Hippocampal formation (tissue), 2 donors: ENCODE measurements around the gene BRIX1.

ENCODE experiments used
- DNase-seq, 2 donors: peaks; one replicate each; lab custom pipeline; 2025; lab: John Stamatoyannopoulos, UW

BRIX1 gene, protein sequence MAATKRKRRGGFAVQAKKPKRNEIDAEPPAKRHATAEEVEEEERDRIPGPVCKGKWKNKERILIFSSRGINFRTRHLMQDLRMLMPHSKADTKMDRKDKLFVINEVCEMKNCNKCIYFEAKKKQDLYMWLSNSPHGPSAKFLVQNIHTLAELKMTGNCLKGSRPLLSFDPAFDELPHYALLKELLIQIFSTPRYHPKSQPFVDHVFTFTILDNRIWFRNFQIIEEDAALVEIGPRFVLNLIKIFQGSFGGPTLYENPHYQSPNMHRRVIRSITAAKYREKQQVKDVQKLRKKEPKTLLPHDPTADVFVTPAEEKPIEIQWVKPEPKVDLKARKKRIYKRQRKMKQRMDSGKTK

DNA sequence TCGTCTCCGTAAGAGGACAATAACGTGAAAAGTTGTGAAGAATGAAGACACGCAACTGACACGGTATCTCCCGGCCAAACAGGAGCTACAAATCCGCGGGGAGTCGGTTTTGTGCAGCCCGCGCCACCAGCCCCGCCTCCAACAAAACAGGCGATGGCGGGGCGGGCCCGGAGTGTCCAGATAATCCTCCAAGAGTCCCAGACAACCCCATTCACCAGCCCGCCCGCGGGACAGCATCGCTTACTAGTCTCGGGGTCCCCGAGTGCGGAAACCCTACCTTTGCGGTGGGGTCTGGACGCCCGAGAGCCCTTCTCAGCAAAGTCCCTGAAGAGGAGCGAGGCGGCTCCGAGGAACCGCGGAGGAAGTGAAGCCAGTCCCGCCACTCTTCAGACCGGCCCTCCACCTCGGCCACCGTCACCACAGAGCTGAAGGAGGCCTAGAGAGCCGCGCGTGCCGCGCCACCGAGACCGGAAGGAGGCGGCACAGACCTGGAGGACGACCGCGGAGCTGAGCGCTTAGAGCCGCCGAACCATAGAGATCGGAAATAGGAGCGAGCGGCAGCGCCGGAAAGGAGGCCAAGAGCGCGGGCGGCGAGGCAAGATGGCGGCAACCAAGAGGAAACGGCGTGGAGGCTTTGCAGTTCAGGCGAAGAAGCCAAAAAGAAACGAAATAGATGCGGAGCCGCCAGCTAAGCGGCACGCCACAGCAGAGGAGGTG, at the start of gene BRIX1, which contains the start of gene RAD1:
BRIX1 (plus strand) TSS at position 573 of the 717 bp plus-strand sequence; CDS start at position 601, 28 bp downstream.
RAD1 (minus strand) TSS at position 366 of the 717 bp plus-strand sequence. CDS start 612 bp downstream, outside the sequence.
- DNase-seq: peak; percentile 97 to 99

DNA sequence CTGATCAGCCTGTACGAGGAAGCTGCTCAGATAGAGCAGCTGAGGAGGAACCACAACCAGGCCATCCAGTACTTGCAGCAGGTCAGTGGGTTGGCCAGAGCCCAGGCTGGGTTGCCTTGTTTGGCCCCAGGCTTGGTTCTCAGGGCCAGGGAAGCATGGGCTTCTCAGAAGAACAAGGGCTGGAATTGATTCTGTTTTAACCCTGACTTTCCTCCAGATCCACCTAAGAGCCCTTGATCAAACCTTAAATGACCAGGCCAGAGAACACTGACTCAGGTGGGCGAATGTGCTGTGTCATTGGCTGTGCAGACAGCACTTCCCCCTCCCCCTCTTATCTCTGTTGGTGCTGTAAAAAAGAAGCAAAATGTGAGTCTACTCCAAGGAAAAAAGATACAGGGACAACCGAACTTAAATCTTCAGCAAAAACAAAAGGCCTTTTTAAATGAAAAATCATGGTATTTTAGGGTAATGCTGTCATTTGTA, 48.5 kb upstream of the BRIX1 start:
- no peak for DNase-seq

DNA sequence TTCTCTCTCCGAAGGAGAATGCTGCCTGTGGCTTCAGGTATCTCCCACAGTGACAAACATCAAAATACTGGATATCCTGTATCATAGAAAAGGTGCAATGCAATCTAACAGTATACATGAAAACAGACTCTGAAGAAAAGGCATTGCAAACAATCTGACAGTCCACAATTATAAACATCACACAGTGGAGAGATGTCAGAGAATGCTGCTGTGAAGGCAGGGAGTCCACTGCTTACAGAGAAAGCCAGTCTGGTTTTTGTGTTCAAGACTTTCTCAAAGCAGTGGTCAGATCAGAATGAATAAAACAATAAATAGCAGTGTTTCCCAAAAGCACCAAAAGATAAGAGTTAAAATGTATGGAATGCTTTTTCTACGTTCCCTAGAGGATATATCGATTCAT, 47.9 kb upstream of the BRIX1 start:
- peak in 1 of 2 donors; percentile 27 for DNase-seq

DNA sequence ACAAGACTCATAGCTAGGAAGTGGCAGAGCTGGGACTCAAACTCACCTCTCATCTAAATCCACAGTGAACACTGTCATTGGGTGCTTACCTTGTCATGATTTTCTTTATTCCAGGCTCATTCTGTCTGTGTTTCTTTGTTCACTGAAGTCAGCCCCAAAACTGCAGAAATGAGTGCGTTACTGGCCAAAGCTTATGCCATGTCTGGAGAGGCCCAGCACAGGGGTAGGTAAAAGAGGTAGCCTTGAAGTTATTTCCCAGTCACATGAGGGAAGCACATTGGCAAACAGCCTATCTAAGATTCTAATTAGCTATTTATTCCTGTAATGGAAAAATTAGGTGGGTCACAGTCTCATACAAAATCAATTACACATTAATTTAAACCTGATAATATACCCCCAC, 46.7 kb upstream of the BRIX1 start:
- no peak for DNase-seq

DNA sequence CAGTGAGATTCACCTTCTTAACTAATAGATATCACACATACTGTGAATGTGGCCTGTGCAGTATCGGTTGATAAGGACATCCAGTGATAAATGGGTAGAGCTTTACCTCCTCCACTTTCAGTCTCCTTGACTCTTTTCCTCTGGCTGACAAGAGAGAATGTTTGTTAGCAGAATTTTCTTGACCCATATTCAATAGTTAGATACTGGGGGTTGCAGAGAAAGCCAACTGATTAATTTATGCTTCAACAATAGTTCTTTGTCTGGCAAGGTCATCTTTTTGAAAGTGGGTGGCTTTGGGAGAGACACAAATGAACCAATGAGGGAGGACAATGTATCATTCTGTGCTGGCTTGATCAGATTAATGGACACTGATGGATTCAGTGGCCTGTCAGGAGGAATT, 46.3 kb upstream of the BRIX1 start:
- DNase-seq: peak in 1 of 2 donors; percentile 82

DNA sequence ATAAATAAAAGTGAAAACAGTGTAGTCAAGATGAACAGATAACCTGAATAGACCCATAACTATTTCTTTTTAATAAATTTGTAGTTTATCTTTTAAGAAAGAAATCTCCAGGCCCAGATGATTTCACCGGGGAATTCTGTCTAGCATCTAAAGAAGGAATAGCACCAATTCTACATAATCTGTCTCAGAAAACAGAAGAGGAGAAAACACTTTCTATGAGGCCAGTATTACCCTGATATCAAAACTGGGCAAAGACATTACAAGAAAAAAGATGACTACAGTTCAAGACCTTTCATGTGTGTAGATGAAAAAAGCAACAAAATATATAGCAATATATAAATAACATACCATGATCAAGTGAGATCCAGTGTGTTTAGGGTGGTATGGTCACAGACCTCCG, 45.1 kb upstream of the BRIX1 start:
- no peak for DNase-seq

DNA sequence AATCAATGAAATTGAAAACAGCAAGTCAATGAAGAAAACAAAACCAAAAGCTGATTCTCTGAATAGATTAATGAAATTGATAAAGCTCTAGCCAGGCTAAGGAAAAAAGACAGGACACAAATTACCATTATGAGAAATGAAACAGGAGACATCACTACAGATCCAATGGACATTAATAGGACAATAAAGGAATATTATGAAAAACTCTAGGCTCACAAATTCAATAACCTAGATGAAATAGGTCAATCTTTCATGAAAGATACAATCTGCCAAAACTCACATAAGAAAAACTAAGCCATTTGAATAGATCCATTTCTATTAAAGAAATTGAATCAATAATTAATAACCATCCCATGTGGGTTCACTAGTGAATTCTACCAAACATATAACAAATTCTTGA, 39.2 kb upstream of the BRIX1 start:
- no peak for DNase-seq

DNA sequence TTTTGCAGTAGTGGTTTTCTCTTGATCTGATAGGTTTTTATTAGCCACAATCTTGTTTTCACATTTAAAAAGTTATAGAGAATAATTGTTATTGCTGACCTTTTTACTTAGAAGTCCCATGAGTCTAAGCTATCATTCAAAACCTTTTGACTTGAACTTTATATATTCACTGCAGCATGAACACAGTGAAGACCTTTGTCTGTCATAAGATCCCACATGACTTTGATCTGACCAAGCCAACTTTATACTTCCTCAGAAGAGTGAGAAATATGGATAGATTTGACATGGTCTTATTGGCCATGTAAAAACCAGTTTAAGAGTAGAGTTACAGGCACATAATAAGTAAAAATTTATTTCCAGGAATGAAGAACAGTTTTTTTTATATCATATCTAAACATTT, 34.3 kb upstream of the BRIX1 start:
- no peak for DNase-seq

DNA sequence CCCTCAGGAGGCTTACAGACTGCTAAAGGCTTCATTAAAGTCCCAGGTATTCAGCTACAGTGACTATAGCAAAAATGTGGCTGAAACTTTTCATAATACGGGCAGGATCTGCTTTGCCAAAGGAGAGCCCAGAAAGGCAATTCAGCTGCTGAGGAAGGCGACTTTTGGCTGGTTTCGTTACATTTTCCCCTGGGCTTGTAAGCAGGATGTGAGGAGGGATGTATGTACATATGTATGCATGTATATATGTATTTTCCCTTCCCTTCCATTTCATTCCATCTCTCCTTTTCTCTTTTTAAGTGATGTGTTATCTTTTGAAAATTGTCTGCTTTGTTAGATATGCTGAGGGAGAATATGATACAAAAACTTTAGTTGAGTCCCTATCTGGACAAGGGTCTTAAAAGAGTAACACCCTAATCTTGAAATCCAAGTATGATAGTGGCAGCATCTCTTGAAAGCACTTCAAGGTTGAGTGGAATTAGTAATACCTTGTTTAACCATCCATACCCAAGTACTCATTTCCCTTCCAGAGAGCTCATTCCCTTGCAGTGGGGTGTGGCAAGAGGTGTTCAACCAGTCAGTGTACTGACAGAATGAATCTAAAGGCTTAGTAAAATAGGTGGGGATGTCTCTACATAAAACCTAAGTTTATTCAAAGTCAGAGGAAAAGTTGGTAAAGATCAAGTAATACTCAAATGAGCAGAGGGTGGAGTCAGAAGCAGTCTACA, 29.0 kb upstream of the BRIX1 start:
- DNase-seq: no peak

DNA sequence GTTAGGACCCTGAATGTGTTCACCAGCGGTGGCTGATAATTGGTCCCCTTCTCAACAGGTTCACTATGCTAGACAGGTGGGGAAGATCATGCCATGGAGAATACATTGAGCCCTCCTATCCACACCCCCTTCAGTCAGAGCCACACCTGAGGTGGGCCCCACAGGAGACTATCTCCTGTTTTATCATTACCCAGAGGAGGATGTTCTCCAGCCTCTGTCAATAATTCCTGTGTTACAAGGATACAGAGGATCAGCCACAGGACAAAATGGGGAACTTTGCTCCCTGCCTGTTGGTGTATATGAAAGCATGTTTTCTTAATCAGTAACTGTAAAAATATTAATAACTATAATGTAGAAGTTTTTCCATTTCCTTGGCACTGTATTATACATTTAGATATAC, 26.1 kb upstream of the BRIX1 start:
- DNase-seq: no peak

DNA sequence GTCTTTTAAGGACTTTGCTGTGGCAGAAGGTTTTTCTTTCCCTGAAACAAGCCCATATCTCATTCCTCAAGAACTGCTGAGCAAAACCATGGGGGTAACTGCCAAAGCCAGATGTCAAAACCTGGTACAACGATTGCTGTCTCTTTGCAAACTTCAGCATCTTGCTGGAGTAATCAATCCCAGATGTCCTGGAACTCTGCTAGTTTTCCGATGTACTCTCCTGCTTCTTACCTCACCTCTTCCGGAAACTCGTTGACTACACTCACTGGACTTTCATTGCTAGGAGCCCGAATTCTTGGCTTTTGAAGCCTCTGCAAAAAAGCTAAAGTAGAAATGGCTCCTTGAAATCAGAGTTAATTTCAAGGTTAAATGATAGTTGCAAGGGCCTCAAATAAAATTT, 23.5 kb upstream of the BRIX1 start:
- no peak for DNase-seq

DNA sequence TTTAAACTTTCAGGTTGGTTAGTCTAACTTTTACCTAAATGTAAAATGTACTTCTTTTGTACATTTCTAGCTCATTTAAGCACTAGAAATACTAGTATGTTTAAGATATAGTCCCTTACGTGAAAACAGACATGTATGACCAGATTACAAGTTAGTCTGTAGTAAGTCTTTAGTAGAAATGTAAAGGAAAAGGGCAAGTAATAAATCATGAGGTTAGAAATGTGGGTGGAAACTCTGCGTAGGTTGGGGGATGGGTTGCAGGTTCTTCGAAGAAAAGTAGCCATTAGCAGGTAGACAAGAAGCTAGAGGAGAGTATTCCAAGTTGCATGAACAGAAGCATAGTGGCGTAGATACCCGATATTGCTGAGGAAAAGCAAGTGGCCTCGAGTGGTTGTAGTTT, 23.1 kb upstream of the BRIX1 start:
- no peak for DNase-seq

DNA sequence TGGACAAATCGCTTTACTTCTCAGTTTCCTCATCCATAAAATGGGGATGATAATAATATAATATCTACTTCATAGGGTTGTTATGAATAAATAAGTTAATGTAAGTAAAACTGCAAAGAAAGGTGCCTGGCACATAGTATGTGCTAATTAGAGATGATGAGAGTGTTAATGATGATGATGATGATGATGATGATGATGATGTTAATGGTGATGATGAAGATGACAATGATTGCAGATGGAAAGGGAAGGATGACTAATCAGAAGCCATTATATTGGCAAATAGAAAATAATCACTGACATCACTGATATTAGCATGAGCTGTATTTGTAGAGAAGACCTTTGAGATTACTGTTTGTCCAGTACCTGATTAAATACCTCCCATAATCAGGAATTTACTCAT, 20.8 kb upstream of the BRIX1 start:
- no peak for DNase-seq

DNA sequence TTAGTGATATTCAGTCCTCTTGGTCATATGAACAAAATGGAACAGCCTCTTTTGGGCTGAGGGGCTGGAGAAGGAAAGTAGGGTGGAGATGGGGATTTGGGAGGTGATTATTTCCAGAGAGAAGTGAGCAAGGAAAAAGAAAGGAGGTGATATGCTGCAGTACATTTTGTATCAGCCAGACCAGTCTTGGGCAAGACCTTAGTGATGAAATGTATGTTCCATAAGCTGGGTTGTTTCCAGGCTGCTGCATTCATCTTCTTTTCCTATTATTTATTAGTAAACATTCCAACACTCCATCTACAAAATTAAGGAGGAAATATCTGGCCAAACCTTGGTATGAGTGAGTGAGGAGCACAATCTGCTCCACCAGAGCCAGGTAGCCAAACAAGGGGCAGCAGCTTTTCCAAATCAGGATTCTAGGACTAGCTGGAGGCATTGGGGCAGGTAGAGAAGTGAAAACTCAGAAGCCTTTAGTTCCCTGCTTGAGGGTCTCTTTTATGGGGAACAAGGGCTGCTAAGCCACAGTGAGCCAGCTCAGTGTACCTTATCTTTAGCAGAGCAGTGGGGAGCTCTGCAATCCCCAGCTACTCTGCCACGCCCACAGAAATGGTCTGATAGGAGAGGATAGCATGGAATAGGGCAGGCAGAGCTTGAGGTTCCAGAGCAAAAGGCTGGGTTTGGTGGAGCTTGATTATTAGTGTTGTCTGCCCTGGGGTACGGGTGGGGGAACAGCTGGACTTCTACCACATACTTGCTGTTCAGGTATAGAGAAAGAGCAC, 19.7 kb upstream of the BRIX1 start:
- DNase-seq: no peak

DNA sequence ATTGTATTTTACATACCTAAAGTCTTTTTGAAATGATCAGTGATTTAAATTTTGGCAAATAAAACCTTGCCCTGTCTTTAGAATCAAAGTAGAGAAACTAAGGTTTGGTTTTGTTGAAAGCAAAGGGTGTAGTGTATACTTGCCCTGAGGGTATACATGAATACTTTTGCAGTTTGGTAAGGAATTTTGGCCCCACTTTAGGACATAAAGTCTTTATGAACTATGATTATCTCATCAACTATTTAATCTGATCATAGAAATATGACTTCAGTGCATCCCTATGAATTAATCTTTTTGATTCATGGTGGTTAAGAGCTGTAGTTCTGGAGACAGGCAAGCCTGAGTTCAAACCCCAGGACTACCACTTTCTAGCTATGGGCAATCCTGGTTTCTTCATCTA, 17.9 kb upstream of the BRIX1 start:
- no peak for DNase-seq

DNA sequence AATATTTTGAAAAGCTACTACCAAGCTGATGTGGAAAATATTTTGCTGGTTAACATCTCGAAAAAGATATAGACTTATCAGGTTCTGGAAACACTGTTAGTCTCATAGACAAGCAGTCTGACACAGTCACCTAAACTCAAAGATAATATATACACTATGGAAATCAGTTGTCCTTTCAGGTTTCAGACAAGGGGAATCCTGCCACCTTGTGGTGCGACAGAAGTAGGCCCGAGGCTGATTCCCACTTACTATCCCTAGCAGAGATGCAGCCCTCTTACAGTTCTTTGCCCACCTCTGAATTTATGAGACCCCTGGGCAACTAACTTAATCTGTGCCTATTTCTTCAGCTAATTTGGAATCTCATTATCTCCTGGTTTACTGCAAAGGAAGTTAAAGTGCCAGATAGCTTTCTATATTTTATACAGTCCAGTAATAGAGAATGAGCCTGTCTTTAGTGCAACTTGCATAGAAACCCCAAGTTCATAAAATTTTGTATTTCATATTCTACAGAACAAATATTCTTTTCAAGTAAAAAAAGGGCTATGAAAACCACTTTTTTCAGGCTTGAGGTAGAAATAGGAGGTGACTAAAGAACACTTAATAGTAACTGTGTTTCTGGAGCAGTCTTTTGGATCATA, 17.1 kb upstream of the BRIX1 start:
- DNase-seq: peak; percentile 52 to 75

DNA sequence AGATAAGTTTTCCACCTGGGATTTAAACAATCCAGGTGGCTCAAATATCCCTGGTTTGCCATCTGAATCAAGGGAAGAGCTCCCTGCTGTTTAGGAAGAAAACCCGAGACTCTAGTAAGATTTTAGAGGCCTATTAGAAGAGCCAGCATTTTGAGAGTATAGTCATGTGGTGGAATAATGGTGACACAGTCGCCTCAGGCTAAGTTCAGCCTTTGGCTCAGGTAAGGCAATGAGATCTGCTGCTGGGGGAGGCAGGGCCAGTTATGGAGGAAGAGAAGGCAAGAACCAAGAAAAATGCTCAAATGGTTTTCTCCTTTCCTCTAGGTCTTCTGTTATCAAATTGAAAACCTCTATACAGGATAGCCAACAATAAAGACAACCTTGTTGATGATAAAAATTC, 16.4 kb upstream of the BRIX1 start:
- no peak for DNase-seq

DNA sequence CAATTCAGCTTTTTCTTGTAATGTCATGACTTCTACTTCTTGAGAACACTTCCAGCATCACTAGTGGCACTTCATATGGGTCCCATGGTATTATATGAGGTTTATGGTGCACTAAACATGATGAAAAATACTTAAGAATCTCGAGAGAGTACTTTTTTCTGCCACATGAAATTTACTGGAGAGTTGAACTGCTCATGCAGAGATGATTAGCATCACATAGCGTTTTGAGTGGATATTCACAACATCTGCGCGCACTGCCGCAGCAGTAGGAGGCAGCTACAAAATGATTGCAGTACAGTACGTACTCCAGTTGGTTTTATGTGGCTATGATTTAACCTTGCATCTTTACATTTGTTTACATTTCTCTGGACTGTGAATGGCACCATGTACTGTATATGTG, 14.9 kb upstream of the BRIX1 start:
- DNase-seq: no peak

DNA sequence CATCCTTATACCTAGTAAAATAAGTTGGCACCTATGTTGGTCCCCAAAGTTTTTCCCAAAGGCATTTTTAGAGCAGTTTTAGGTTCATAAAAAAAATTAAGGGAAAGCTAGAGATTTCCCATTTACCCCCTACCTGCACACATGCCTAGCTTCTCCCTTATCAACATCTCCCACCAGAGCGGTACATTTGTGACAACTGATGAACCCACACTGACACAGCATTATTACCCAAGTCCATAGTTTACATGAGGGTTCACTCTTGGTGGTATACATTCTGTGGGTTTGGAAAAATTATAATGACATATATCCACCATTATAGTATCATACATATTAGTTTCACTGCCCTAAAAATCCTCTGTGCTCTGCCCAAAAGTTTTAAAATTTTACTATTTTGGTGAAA, 12.3 kb upstream of the BRIX1 start:
- no peak for DNase-seq

DNA sequence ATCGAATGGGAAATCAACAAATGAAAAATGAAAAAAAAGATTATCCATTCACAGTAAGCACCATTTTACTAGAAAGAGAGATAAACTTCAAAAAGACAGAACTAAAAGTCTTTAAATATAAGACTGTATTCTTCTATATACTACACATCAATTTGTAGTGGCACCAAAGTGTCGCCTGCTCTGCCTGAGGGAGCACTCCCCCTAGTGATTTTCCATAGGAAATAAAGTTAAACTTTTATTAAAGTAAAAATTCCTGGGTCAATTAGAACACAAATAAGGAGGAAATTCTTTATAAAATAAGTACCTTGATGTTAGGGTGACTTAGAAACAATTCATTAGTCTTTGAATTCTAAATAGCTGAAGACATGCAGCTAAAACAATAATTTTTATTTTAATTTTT, 9.9 kb upstream of the BRIX1 start:
- DNase-seq: peak; percentile 1 to 23

DNA sequence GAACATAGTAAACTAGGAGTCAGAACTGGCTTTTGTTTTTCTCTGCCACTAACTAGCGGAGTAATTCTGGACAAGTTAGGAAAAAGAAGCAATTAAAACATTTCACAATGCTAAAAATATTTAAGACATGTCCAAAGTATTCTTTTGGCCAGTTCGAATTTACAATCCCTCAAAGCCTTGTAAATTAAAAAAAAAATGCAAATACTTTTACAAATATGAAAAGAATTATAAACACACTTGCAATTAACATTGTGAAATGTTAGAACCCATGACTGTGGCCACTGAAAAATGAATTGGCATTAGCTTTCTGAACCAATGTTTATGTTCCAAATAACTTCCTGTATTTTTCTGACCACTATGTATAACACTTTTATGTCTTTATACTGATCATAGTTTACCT, 2.4 kb upstream of the BRIX1 start:
- DNase-seq: no peak
